NCI-H1436 (cell line): ENCODE results near the gene USO1.
"Not testable (repeated sequence)": the region's sequence is repeated elsewhere in the genome, so short reads cannot be mapped to it uniquely, and the experiment has no call there.

Source experiments
- DNase-seq: peaks from one replicate; lab custom pipeline; 2025; lab: John Stamatoyannopoulos, UW

Gene USO1

GRCh38 chr4:75724066-75724866 is at the start of gene USO1:
TSS of gene USO1 (plus strand) at chr4:75724577. CDS start at chr4:75724820, 243 bp downstream.
- DNase-seq: peak; percentile 96

GRCh38 chr4:75675004-75675531 is 49.3 kb upstream of the USO1 start:
- DNase-seq: no peak

GRCh38 chr4:75678473-75678872 is 45.9 kb upstream of the USO1 start:
- no peak for DNase-seq

- no peak for DNase-seq
Measured at GRCh38 chr4:75678965-75679364, 45.4 kb upstream of the USO1 start.

- no peak for DNase-seq
Measured at GRCh38 chr4:75679876-75680575, 44.4 kb upstream of the USO1 start.

- DNase-seq: no peak
Measured at GRCh38 chr4:75683482-75684155, 40.8 kb upstream of the USO1 start.

- DNase-seq: no peak
Measured at GRCh38 chr4:75685546-75686189, 38.7 kb upstream of the USO1 start.

GRCh38 chr4:75686346-75686745 is 38.0 kb upstream of the USO1 start:
- DNase-seq: no peak

GRCh38 chr4:75687125-75687524 is 37.3 kb upstream of the USO1 start:
- not testable (repeated sequence) for DNase-seq

- not testable (repeated sequence) for DNase-seq
Measured at GRCh38 chr4:75692066-75692465, 32.3 kb upstream of the USO1 start.

- DNase-seq: no peak
Measured at GRCh38 chr4:75696071-75696470, 28.3 kb upstream of the USO1 start.

- DNase-seq: no peak
Measured at GRCh38 chr4:75696581-75696980, 27.8 kb upstream of the USO1 start.

- no peak for DNase-seq
Measured at GRCh38 chr4:75698162-75698962, 26.0 kb upstream of the USO1 start.

GRCh38 chr4:75698963-75699228 is 25.5 kb upstream of the USO1 start:
- no peak for DNase-seq

- no peak for DNase-seq
Measured at GRCh38 chr4:75699299-75699698, 25.1 kb upstream of the USO1 start.

GRCh38 chr4:75702919-75703411 is 21.4 kb upstream of the USO1 start:
- no peak for DNase-seq

- no peak for DNase-seq
Measured at GRCh38 chr4:75705198-75705977, 19.0 kb upstream of the USO1 start.

- no peak for DNase-seq
Measured at GRCh38 chr4:75708218-75708691, 16.1 kb upstream of the USO1 start.

GRCh38 chr4:75710246-75710645 is 14.1 kb upstream of the USO1 start:
- no peak for DNase-seq

GRCh38 chr4:75714011-75714410 is 10.4 kb upstream of the USO1 start:
- DNase-seq: no peak
